GM12878 (cell line): Measurements from ENCODE around the gene KIF25. TPM values are rescaled to one million over a fixed set of nuclear protein-coding genes. Genes with fewer than 3 reads are reported as not detected.

Experiments used
- ATAC-seq: fragments of 200-7000 bp; cut with Tn5 transposase; 3 replicates; pipeline ENCODE4 v1.9.1; 2020; ENCODE audit warnings: mild to moderate bottlenecking, moderate library complexity
- BruUV-seq: library from RNA; stranded (reverse); fragments of 400-500 nt; replicated peaks from 2 replicates; lab custom pipeline; 2021; lab: Mats Ljungman, UMichigan
- CTCF ChIA-PET: fragments of 300-600 bp; sonication (Branson Sonifier 250); formaldehyde crosslinking; extraction: SDS; loops from one replicate; lab custom pipeline; 2021; ENCODE audit warnings: inconsistent platforms; lab: Yijun Ruan, JAX
- POLR2A ChIA-PET: fragments of 350-600 bp; formaldehyde crosslinking; extraction: SDS; loops from one replicate; lab custom pipeline; 2021; ENCODE audit warnings: inconsistent platforms; lab: Charles Lee
- RAD21 ChIA-PET: fragments of 300-600 bp; sonication (Branson Sonifier 250); formaldehyde crosslinking; loops from one replicate; lab custom pipeline; 2023; ENCODE audit warnings: antibody characterized with exemption; ENCODE audit not compliant: unreplicated experiment; lab: Charles Lee
- SMC1A ChIA-PET: fragments of 300-600 bp; sonication (Branson Sonifier 250); formaldehyde crosslinking; loops from one replicate; lab custom pipeline; 2023; ENCODE audit not compliant: unreplicated experiment, uncharacterized antibody; lab: Charles Lee
- DNase-seq: peaks from one replicate; pipeline ENCODE4 v3.0.0-alpha.2; 2011; ENCODE audit warnings: low read depth, low spot score
- FAIRE-seq: peaks from 3 replicates; lab custom pipeline; 2011; peaks lifted over from hg19 to GRCh38; lab: Jason Lieb, UNC
- H2AFZ ChIP-seq: 2 replicates; pipeline ENCODE4 v1.6.0; 2011; ENCODE audit warnings: low read depth, low read length, control low read depth; ENCODE audit not compliant: control insufficient read depth
- H3K27ac ChIP-seq: 2 replicates; pipeline ENCODE4 v1.5.1; 2011; ENCODE audit warnings: control low read depth; ENCODE audit not compliant: control insufficient read depth, insufficient read depth
- H3K27me3 ChIP-seq, 2 experiments: replicated peaks in 1 of 2; 2 replicates each; pipeline versions ENCODE4 v1.6.0 to v1.6.1; 2011; ENCODE audit warnings: low read length in 1 of 2; ENCODE audit not compliant: control insufficient read depth in 2 of 2, insufficient read depth in 2 of 2
- H3K36me3 ChIP-seq, 2 experiments: 2 replicates each; pipeline ENCODE4 v1.5.1; 2011; ENCODE audit warnings: low read length in 1 of 2; ENCODE audit not compliant: control insufficient read depth in 2 of 2, insufficient read depth in 2 of 2
- H3K4me1 ChIP-seq: 2 replicates; pipeline ENCODE4 v1.6.1; 2011; ENCODE audit warnings: mild to moderate bottlenecking, low read length, moderate library complexity, mixed read lengths; ENCODE audit not compliant: control insufficient read depth, insufficient read depth
- H3K4me2 ChIP-seq: 2 replicates; pipeline ENCODE4 v1.6.0; 2011; ENCODE audit warnings: control low read depth; ENCODE audit not compliant: control insufficient read depth, insufficient read depth
- H3K4me3 ChIP-seq: fragments of 200-600 bp; sonication (generic); 2 replicates; pipeline ENCODE4 v1.5.1; 2016
- H3K79me2 ChIP-seq: 2 replicates; pipeline ENCODE4 v1.6.0; 2011; ENCODE audit warnings: low read length; ENCODE audit not compliant: control insufficient read depth, insufficient read depth
- H3K9ac ChIP-seq: 2 replicates; pipeline ENCODE4 v1.8.0; 2011; ENCODE audit warnings: low read length, control low read depth, mixed read lengths; ENCODE audit not compliant: control insufficient read depth, insufficient read depth
- H3K9me3 ChIP-seq: replicated peaks from 3 replicates; pipeline ENCODE4 v1.5.1; 2011; ENCODE audit warnings: mild to moderate bottlenecking, low read length; ENCODE audit not compliant: control insufficient read depth, insufficient read depth
- H4K20me1 ChIP-seq: 2 replicates; pipeline ENCODE4 v1.6.0; 2011; ENCODE audit not compliant: control insufficient read depth, insufficient read depth
- BMI1 ChIP-seq: fragments of 450-650 bp; IDR thresholded peaks from 2 replicates; pipeline ENCODE4 v1.6.1; 2016; ENCODE audit warnings: mild to moderate bottlenecking, moderate library complexity, borderline replicate concordance
- CBX5 ChIP-seq: sonication (generic); IDR thresholded peaks from 2 replicates; pipeline ENCODE4 v1.6.1; 2016; ENCODE audit warnings: low read depth, moderate library complexity, mild to moderate bottlenecking, inconsistent platforms
- EP300 ChIP-seq, 2 experiments: fragments of 150-350 bp in 1 of 2; IDR thresholded peaks; 2 replicates each; pipeline ENCODE4 v1.6.1; 2011 to 2012; ENCODE audit warnings: low read depth in 2 of 2, low read length in 2 of 2, borderline replicate concordance in 1 of 2, improper control_type of control experiment in 1 of 2, inconsistent platforms in 1 of 2; ENCODE audit not compliant: control insufficient read depth in 1 of 2
- ETV6 ChIP-seq, 2 experiments: fragments of 450-650 bp in 1 of 2; IDR thresholded peaks in 1 of 2; conservative IDR thresholded peaks in 1 of 2; 2 replicates each; pipeline ENCODE4 v1.6.1; 2014; ENCODE audit warnings: antibody characterized with exemption in 1 of 2, borderline replicate concordance in 1 of 2, low read depth in 1 of 2, mild to moderate bottlenecking in 1 of 2, moderate library complexity in 1 of 2
- FOXM1 ChIP-seq: IDR thresholded peaks from 2 replicates; pipeline ENCODE4 v1.6.1; 2012; ENCODE audit warnings: low read depth, mild to moderate bottlenecking, inconsistent platforms, low read length, moderate library complexity
- JUNB ChIP-seq: IDR thresholded peaks from 2 replicates; pipeline ENCODE4 v1.6.1; 2016; ENCODE audit warnings: antibody characterized with exemption, mild to moderate bottlenecking
- KLF5 ChIP-seq: fragments of 450-650 bp; IDR thresholded peaks from 2 replicates; pipeline ENCODE4 v1.6.1; 2014; ENCODE audit warnings: mild to moderate bottlenecking; ENCODE audit not compliant: partially characterized antibody
- RAD21 ChIP-seq: IDR thresholded peaks from 2 replicates; pipeline ENCODE4 v1.6.1; 2011; ENCODE audit warnings: mild to moderate bottlenecking, low read depth, low read length, moderate library complexity; ENCODE audit not compliant: insufficient read depth
- SREBF1 ChIP-seq: IDR thresholded peaks from 2 replicates; pipeline ENCODE4 v1.6.1; 2012; ENCODE audit warnings: mild to moderate bottlenecking, low read length
- ZNF384 ChIP-seq: IDR thresholded peaks from 2 replicates; pipeline ENCODE4 v1.6.1; 2012; ENCODE audit warnings: low read depth, mild to moderate bottlenecking, low read length, improper control_type of control experiment, borderline replicate concordance
- WGBS: methylation state at CpG from one replicate; pipeline ENCODE4 v1.1.6; 2016; ENCODE audit warnings: low lambda C conversion rate; ENCODE audit not compliant: insufficient replicate concordance, insufficient coverage; ENCODE audit errors: missing lambda C conversion rate; 5-methylcytosine and 5-hydroxymethylcytosine counted together
- in situ Hi-C: fragments of 300-500 bp; cut with MboI; formaldehyde crosslinking; loops from 9 replicates; pipeline ENCODE4 v1.14.3; 2018; ENCODE audit warnings: mixed read lengths
- intact Hi-C: fragments of 100-400 bp; cut with micrococcal nuclease; formaldehyde crosslinking; loops from one replicate; pipeline ENCODE4 v1.14.2; 2022; ENCODE audit not compliant: unreplicated experiment
- polyA plus RNA-seq, 11 experiments: library from polyadenylated mRNA; depleted of rRNA in 4 of 11; unstranded in 6 of 11; stranded (reverse) in 5 of 11; fragments of >200 nt; fragmentation: Nextera tagmentation in 4 of 11; fragmentation: Illumina TruSeq in 1 of 11; extraction: Ambion mirVana in 4 of 11; extraction: Trizol in 1 of 11; gene quantifications; 1 replicate in 1 of 11; 2 replicates in 10 of 11; pipeline versions ENCODE4 v1.2.1 to v1.2.3, GENCODE V29; 2011 to 2016; ENCODE audit warnings: inconsistent platforms in 2 of 11, missing spikeins in 2 of 11, low read depth in 1 of 11
- total RNA-seq, 4 experiments: library from RNA; depleted of rRNA in 3 of 4; stranded (reverse); fragments of >200 nt in 3 of 4; fragmentation: Illumina TruSeq in 1 of 4; extraction: Trizol in 1 of 4; gene quantifications; 2 replicates each; pipeline versions ENCODE4 v1.2.1 to v1.2.3, GENCODE V29; 2013 to 2021

Gene KIF25
- total and polyA plus RNA-seq, 10 of the 15 experiments (the other 5 are each of a cell fraction or from before 2014, with no cell fraction given) = not detected

DNA sequence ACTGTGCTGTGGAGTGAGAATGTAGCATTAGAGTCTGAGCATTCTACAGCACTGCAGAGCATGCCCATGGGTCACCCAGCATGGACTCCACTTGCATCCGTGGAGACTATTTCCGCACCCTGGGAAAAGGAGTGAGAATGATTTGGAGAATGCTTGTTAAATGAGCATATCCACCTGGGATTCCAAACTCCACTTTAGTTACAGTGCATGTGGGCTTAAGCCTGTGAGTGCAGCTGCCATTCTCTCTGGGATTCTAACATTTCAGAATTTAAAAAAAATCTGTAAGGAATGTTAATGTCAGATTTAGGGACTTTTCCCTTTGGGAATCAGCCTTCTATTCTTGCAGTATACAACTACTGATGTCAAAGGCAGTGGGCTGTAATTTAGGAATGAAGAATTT is 33.4 kb downstream of the KIF25 start:
- Histone ChIP-seq H3K27me3 (no peaks in the 10 kb centered on the region), H3K4me3 (no peak overlapping the region), H3K9ac (no peak overlapping the region), H3K4me2 (no peak overlapping the region), H3K9me3 (no peaks in the 10 kb centered on the region; the same call in 2 of the 3 replicates), H3K36me3 (no peaks in the 10 kb centered on the region), H3K27ac (no peak overlapping the region), H2AFZ (no peak overlapping the region), H4K20me1 (no peaks in the 10 kb centered on the region), H3K79me2 (no peaks in the 10 kb centered on the region), H3K4me1 (no peaks in the 10 kb centered on the region)
- no peak for TF ChIP-seq ETV6 (conservative IDR thresholded peaks at IDR 0.05 in 1 of 2, IDR thresholded peaks at IDR 0.05 in 1 of 2; ENCODE audit: borderline replicate concordance in 1 of 2, low read depth in 1 of 2)
- TF ChIP-seq FOXM1 = no peak
- no peak for TF ChIP-seq SREBF1
- no peak for TF ChIP-seq RAD21
- TF ChIP-seq KLF5 = no peak
- TF ChIP-seq CBX5 = no peak
- TF ChIP-seq BMI1 = no peak
- in situ Hi-C loops = no loop called here
- 66% methylated on average over 2 of the region's 2 CpGs for WGBS
- ChIA-PET RAD21 (no interaction called here), CTCF (no interaction called here), POLR2A (no interaction called here), SMC1A (no interaction called here)
- ATAC-seq (no peak), FAIRE-seq (no peak), DNase-seq (no peak)
- no TSS peak for BruUV-seq
- intact Hi-C loops = no loop called here

DNA sequence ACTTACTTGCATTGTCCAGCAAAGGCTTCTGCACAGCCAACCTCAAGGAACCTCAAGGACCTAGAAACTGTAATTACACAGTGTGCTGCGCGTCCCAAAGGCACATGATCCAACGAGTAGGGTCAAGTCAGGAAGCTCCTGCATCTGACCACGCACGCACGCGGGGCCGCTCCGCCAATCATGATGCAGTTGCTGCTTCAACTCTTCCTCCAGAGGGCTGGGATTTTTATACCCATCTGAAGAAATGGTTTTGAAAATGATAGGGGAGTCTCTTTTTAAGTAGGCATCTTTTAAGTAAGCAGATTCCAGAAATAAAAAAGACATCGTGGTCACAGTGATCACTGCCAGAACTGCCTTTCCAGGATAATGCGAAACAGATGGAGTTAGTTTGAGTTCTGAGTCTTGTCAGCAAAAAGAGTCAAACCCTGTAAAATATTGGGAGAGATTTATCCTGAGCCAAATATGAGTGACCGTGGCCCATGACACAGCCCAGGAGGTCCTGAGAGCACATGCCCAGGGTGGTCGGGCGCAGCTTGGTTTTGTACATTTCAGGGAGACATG is 34.0 kb downstream of the KIF25 start:
- DNase-seq (no peak), ATAC-seq (no peak), FAIRE-seq (no peak)
- Histone ChIP-seq H3K36me3 (no peaks in the 10 kb centered on the region), H3K9me3 (no peaks in the 10 kb centered on the region; the same call in 2 of the 3 replicates), H3K27ac (no peak overlapping the region), H4K20me1 (no peaks in the 10 kb centered on the region), H3K27me3 (no peaks in the 10 kb centered on the region), H3K4me1 (no peaks in the 10 kb centered on the region), H3K4me2 (no peak overlapping the region), H3K9ac (no peak overlapping the region), H3K79me2 (no peaks in the 10 kb centered on the region), H3K4me3 (no peak overlapping the region), H2AFZ (no peak overlapping the region)
- ChIA-PET POLR2A (no interaction called here), CTCF (no interaction called here), RAD21 (no interaction called here), SMC1A (no interaction called here)
- 70% methylated on average over 14 of the region's 14 CpGs for WGBS
- no TSS peak for BruUV-seq
- in situ Hi-C loops (no loop called here), intact Hi-C loops (no loop called here)
- TF ChIP-seq ZNF384 (no peak), EP300 (IDR thresholded peaks at IDR 0.05; ENCODE audit: borderline replicate concordance in 1 of 2, control insufficient read depth in 1 of 2, low read depth in 2 of 2, low read length in 2 of 2) (no peak), JUNB (no peak)
